ENCODE measurements around the gene DIPK1A.
"Not testable (repeated sequence)": the region's sequence is repeated elsewhere in the genome, so short reads cannot be mapped to it uniquely, and the experiment has no call there.

Gene DIPK1A

DNA sequence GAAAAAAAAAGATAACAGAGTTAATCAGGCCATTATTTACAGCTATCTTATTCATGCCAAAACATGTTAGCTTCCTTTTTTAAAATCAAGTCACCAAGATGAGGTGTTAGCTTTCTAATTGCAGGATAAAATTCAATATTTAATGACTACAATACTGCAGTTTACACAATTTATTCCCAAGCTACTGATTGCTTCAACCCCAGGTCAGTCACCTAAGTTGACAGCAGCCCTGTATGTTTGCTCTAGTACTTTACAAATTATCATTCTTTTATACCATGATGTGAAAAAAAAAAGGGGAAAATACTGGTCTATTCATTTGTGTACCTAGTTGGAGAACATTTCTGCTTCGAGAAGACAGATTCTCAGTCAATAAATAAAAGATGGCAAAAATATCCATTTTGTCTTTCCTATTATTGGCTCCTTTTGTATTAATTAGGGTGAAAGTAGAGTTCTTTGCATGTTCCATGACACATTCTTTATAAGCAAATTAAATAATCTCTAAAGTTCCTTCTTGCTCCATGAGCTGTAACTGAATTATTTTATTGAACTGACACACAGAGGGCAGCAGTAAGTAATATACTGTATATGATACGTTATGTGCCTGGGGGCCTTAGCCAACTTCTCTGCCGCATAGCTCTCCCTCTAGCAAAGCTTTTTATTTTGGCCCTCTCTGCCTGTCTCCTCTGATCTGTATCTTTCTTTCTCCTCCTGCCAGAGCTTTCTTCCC lies 48.0 kb downstream of the DIPK1A start:
- no peak for DNase-seq

DNA sequence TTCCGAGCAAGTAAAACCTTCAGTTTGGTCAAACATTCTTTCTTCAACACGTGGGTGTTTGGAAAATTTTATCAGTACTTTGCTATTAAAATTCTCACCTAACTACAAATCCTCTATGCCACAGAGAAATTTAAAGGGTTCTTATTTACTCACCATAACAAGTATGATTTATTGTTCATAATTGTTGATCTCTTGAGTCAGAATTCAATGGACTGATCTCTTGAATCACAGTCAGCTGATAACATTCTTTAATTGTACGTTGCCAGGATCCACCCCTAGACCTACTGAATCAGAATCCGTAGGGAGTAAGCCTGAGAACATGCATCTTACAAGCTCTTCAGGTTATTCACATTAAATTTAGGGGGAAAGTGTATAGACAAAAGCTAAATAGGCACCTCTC lies 51.2 kb downstream of the DIPK1A start:
- no peak for DNase-seq

DNA sequence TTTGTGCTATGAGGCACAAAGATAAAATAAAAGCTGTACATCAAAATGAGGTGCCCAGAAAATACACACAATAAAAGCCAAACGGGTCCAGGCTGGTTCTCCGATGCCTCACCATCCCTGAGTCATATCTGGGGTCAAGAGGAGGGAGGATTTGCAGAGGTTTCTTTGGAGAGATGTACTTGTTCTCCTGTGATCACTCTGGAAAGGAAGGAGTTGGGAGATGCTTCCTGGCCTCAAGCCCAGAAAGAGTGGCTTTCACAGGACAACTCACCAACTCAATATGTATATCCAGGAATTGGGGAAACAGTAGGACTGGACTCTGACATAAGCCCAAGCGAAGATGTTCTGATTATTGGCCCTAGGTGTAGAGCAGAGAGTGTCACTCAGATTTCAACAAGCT lies 51.9 kb downstream of the DIPK1A start:
- DNase-seq, result no peak

DNA sequence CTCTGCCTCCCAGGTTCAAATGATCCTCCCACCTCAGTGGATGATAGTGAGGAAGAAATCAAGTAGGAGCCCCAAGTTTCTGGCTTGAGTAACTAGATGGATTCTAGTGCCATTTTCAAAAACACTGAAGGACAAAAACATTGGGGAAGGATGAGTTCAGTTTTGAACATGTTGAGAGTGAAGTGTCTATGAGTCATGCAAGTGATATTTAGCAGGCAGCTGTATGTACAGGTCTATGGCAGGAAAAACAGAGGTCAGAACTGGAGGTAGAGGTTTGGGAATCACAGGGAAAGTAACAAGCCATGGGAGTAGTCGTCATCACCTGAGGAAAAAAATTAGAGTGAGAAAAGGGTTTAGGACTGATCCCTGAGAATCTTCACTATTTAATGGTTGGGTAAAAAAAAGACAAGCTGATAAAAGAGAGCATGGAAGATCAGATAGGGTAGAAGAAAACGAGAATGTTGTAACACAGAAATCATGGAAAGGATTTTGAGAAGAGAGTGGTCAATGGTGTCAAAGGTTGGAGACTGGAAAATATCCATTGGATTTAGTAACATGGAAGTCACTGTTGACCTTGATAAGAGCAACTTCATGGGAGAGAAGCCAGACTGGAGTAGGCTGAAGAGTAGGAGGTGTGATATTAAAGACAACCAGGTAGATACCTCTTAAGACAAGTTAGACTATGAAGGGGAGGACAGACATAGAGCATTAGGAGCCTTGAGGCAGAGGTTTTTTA lies 53.1 kb downstream of the DIPK1A start:
- no peak for DNase-seq

DNA sequence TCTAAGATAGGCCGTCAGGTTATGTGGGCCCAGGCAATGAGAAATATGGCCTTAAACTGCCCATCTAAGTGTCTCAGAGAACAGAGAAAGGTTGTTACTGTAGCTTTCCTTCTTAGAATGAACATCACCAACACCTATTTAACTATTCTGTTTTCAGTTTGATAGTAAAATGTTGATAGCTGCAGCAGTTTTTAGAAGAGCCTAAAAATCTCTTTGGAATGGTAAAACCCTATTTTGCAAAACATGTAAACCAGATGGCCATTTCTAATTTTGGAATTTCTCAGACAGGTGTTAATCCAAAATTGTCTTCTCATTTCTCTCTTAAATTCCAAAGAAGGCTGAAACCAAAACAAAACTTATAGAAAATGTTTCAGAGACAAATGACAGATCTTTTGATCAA lies 57.5 kb downstream of the DIPK1A start:
- no peak for DNase-seq

DNA sequence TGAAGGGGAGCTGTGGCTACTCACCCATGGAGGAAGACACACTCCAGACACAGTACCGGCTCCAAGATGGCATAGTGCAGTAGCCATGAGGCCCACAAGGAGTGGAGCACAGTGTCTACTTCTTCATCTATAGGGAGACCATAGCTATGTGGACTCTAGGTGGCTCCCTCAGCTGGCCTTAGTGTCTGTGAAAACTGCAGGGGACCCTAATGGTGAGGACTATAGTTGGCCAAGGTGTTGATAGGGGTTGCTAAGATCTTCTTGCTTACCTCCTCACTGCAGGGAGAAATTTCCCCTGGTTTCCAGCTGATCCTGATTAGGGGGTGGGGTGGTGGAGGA lies 58.9 kb downstream of the DIPK1A start:
- peak; percentile 11 for DNase-seq

DNA sequence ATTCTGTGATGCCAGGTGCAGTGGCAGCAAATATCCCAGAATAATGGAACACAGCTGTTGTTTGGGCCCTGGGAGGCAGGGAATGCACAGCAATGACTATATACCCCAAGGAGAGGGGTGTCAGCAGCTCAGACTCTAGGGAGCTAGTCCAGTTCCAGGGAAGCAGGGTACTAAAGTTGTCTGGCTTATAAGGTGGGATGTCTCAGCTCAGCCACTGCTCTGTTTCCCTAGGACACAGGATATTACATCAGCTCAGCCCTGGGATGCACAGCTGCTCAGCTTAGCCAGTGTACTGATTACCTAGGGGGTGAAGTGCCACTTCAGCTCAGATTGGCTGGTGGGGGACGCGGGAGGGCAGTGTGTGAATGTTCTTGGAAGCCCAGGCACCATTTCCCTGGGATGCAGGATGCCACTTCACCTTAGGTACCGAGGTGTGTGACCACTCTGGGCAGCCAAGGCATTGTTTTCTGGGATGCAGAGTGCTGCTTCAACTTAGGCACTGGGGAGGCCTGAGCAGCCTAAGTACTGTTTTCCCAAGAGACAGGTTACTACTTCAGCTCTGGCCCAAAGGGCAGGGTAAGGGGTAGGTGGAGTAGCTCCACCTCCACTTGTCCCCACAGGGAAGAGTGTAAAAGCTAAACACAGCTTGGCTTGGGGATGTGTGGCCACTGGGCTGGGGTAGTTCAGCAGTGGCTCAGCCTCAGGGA lies 59.4 kb downstream of the DIPK1A start:
- DNase-seq, result peak; percentile 12

DNA sequence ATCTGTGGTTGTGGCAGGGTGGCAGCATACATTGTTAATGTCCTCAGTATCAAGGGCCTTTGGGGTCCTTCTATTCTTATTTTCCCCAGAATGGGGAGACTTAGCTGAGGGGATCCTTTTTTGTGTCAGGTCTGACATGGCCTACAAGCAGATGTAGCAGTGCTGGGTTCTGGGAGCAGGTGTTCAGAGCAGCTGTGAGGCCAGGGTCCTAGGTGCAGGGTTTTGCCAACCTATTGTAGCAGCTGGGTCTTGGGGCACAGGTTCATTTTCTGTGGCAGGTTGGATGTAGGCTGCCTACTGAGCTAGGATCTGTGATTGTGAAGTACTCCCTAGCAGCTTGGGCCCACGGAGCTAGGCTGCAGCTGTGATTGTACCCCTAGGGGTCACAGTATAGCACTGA lies 60.1 kb downstream of the DIPK1A start:
- no peak for DNase-seq

DNA sequence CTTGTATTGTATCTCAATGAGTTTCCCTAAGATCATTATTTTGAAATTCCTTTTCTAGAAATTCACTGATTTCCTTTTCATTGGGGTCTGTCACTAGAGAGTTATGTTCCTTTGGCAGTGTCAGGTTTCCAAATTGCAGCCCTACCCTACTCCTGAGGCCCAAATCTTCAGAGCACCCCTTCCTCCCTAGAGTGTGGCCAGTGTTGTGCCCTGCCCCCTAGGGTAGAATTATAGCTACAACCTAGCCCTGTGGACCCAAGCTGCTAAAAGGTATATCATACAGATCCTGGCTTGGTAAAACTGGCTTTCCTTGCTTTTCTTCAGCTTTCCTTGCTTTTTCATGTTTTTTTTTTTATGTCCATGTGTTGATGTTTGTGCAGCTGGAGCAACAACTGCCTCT lies 60.7 kb downstream of the DIPK1A start:
- no peak for DNase-seq

DNA sequence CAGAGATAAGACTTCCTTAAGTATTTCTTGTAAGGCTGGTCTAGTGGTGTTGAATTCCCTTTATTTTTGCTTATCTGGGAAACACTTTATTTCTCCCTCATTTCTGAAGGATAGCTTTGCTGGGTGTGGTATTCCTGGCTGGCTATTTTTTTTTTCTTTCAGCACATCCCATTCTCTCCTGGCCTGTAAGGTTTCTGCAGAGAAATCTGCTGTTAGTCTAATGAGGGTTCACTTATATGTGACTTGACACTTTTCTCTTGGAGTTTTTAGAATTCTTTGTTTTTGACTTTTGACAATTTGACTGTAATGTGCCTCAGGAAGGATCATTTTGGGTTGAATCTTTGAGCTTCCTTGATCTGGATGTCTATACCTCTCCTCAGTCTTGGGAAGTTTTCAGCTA lies 61.5 kb downstream of the DIPK1A start:
- no peak for DNase-seq

DNA sequence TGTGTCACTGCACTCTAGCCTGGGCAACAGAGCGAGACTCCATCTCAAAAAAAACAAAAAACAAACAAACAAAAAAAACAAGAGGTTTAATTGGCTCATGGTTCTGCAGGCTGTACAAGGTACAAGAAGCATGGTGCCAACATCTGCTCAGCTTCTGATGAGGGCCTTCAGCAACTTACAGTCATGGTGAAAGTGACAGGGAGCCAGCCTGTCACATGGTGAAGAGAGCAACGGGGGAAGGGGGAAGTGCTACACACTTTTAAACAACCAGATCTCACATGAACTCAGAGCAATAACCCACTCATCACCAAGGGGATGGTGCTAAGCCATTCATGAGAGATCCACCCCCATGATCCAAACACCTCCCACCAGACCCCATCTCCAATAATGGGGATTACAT lies 63.2 kb downstream of the DIPK1A start:
- DNase-seq, result not testable (repeated sequence)

DNA sequence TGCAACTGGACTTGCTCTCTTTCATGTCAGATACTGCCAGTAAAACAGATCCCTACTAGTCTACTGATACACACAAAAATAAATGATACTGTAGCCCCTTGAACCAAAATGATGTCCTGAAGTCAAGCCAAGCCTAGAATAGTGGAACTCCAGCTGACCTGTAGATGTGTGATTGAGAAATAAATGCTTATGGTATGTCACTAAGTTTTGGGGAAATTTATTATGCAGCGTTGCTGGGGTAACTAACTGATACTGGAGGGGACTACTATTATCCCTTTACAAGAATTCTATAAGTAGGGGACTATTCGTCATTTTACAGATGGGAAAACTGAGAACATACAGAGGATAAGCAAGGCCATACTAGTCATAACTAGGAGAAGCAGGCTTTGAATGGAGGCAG lies 73.8 kb downstream of the DIPK1A start:
- no peak for DNase-seq

DNA sequence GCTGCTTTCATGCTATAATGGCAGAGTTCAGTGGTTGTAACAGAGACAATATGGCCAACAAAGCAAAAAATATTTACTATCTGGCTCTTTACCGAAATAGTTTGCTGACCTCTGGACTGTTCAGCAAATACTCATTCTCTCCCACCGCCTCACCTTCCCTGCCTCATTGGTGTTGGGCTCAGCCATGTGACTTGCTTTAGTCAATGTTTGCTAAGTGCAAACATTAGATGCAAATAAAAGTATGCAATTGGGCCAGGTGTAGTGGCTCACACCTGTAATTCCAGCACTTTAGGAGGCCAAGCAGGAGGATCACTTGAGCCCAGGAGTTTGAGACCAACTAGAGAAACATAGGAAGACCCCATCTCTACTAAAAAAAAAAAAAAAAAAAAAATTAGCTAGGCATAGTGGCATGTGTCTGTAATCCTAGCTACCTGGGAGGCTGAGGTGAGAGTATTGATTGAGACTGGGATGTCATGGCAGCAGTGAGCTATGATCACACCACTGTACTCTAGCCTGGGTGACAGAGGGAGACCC lies 74.3 kb downstream of the DIPK1A start:
- DNase-seq, result no peak

DNA sequence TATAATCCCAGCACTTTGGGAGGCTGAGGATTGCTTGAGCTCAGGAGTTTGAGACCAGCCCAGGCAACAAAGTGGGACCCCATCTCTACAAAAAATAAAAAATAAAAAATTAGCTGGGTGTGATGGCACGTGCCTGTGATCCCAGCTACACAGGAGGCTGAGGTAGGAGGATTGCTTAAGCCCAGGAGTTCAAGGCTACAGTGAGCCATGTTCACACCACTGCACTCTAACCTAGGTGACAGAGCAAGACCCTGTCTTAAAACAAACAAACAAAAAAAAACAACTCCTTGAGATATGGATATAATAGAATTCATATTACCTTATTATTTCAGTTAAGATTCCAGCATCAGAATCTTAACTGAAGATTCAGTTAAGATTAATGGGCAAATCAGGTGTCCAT lies 77.1 kb downstream of the DIPK1A start:
- DNase-seq, result no peak

DNA sequence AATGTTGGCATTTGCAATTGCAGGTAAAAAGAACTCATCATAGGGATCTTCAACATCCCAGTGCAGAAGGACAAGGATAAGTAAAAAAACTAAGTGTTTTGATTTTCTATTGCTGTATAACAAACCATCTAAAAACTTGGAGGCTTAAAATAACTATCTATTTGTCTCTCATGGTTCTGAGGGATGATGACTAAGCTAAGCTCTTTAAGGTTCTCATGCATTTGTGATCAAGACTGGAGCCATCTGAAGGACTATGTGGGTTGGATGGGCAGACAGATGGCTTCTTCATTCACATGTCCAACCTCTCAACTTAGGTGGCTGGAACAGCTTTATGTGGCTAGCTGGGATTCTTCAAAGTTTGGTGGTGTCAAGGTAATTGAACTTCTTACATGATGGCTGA lies 78.0 kb downstream of the DIPK1A start:
- peak; percentile 8 for DNase-seq

DNA sequence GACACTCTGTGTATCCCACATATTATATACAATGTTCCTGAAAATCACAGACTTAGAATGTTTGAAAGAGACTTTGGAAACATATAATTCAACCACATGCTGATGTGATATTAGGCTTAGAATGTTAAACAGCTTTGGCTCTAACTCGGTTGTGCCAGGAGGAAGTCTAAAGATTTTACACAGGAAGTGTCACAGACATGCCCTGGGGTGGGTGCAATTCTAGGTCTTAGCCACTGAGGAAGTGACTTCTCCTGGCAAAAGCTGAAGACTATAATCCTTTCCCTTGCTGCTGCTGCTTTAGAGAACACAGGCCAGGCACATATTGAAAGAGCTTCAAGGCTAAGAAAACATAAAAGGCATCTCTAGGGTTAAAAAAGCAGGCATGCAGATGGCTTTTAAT lies 78.4 kb downstream of the DIPK1A start:
- peak; percentile 14 for DNase-seq

DNA sequence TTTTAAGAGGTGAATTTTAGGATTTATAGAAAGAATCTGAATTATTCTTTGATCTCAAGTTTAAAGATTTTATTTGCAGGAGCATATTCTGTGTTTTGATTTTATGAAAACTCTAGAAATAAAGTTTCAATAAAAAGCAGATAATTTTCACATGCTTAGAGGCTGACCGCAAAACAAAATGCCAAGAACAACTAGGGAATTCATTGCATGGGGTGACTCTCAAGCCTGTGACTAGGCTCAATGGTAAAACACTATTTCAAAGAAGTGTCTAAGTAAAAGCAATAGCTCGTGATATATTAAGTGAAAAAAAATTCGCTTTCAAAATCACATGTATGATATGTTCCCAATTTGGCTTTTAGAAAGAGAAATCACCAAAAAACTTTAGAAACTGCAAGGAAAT lies 79.9 kb downstream of the DIPK1A start:
- DNase-seq, result no peak

DNA sequence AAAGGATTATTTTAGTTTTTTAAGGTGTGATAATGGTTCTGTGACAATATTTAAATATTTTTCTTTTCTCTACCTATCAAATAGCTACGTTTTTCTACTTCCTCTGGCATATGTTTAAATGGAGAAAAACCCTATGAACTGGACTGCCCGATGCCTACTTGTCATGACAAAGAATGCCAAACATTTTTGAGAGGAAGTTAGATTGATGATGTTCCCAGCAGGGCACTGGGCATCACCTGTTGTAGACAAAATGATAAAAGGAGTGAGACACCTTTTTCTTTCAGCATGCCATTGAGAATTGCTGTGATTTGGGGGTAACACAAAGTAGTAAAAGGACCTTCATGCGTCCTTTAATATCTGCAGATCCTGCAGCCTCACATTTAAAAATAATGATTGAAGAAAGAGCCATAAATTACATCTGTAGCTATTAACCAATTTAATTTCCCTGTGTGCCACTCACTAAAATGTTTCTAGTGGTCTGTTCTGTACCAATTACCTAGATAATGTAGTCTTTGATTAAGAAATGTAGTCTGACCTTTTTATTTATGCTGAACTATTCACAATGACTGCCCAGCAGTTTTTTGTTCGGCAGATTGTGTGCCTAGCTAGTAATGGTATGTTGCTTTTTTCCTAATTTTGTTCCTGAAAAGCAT lies 81.8 kb downstream of the DIPK1A start:
- DNase-seq, result no peak

DNA sequence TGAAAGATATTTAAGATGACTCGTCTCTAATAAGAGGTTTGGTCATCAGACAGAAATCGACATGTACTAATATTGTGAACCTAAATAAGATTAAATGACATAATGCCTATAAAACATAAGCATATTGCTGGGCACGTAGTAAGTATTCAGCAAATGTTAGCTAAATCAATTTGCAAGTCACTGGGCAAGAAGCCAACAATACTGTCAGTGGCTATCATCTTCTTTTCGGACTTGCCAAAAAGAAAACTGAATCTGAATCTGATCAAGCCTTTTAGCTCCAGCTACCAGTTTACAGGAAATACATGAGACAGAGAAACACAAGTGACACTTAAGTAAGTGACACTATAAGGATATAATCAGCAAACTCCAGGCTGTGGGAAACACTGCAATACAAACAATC lies 83.5 kb downstream of the DIPK1A start:
- peak; percentile 75 for DNase-seq

DNA sequence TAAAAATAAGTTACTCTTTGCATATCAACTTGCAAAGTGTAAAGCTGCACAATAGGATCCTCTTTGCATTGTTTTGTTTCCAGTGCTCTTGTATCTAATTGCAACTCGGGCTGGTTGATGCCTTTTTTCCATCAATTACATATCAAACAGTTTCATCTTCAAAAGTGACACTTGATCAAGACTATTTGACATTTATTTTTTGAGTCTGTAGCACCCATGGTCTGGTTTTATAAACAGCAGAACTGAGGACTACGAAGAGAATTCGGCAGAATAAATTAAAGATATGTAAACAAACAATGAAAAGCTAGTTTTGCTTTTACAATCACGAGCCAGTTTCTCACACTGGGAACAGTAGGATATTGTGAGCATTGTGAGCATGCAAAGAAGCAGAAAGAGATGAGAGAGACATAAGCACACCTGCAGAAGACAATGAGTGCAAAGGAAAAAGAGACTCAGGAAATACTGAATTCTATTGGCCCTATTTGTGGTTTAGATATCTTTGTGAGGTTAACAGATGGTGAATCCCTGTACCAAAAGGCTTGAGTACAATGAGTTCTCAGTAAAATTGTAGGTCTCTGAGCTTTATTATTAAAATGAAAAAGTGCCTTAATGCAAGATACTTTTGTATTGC lies 84.1 kb downstream of the DIPK1A start:
- peak; percentile 40 for DNase-seq

DNA sequence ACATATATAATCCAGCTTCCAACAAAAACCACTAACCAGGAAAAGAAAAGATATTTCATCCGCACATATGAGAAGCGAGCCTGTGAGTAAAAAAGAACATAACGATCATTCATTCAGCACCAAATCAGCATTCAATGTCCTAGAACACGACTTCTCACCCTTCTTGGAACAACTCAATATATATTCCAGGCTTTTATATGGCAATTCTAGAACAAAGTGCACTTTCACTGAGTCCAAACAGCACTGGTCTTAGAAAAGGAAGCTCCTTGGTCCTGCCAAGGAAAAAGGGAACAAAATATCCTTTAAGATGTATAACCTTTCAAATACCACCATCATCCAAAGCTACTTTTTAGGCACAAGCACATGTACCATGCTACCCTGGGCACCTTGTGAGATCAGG lies 84.9 kb downstream of the DIPK1A start:
- DNase-seq, result no peak

DNA sequence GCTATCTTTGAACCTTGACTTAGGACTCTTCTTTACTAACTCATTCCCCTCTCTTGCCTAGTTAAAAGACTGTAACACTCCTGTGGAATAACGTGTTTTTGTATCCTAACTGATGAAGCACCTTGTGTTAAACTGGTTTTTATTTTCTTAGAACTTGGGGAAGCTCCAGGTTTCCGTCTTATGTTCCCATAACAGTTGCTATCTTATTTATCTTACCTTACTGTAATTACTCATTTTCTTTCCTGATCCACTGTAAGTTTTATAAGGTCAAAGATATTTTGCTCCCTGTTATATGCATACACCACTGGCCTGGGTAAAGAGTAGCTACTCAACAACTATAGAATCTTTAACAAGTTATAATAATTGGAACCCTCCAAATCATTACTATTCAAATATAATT lies 86.3 kb downstream of the DIPK1A start:
- no peak for DNase-seq

DNA sequence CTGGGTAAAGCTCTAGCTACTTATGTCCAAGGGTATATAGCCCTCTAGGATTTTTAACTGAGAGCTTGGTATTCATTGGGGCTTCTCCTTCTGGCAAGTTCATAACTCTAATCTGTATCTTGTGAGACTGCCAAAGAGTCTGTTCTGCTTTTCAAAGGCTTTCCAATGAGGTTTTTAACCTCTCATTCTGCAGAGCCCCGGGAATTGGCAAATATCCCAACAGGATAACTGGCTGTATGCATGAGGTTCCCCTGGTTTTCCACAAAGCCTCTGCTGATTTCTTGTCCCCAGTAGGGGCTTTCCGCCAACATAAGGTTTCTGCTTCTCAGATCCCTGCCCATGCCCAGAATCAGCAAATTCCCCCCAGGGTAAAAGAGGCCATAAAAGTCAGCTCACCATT lies 88.5 kb downstream of the DIPK1A start:
- DNase-seq, result no peak

Measured in NCI-H82 (cell line).